GM23248 (cell line): ENCODE results near the gene GFM1.

Experiments
- EZH2 ChIP-seq: fragments of 200-600 bp; sonication (generic); IDR thresholded peaks from 2 replicates; pipeline ENCODE4 v1.6.1; 2018; ENCODE audit warnings: antibody characterized with exemption, mild to moderate bottlenecking; ENCODE audit not compliant: insufficient read depth, poor library complexity, severe bottlenecking
- EZH2phosphoT487 ChIP-seq: fragments of 200-600 bp; sonication (generic); IDR thresholded peaks from 2 replicates; pipeline ENCODE4 v1.6.1; 2018; ENCODE audit warnings: antibody characterized with exemption, moderate library complexity, mild to moderate bottlenecking, low read depth; ENCODE audit not compliant: insufficient read depth

- TF ChIP-seq EZH2 (no peak), EZH2phosphoT487 (no peak)
Measured at GRCh38 chr3:158658889-158659288, 14.6 kb downstream of the GFM1 start.
